ENCODE data around the gene SLC5A8.

Gene SLC5A8

DNA sequence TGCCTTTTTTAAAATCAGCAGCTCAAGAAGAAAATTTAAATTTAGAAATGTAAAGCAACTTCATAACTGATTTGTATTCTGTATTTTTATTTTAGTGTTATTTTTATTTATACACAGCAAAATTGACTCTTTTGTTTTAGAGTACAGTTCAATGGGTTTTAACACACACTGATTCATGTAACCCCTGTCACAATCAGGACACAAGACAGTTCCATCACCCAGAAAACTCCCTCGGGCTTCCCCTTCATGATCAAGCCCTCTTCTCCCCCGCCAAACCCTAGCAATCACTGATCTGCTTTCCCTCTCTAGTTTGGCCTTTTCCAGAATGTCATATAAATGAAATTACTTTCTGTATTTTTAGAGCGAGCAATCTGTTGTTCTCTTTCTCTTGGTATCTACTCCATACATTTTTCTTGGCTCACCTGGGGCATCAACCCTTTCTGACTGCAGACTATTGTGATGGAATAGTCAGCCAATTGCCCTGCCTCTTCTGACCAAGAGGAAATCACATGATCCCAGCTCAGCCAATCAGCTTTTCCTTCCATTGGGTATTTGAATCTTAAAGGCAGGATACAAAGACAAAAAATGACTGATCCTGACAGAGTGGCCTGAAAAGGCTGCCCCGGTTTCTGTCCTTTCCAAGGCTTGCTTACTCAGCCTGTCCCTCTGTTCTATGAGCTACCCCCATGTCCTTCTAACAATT, 5.3 kb downstream of the SLC5A8 start:
- TF ChIP-seq, protein P1, sequence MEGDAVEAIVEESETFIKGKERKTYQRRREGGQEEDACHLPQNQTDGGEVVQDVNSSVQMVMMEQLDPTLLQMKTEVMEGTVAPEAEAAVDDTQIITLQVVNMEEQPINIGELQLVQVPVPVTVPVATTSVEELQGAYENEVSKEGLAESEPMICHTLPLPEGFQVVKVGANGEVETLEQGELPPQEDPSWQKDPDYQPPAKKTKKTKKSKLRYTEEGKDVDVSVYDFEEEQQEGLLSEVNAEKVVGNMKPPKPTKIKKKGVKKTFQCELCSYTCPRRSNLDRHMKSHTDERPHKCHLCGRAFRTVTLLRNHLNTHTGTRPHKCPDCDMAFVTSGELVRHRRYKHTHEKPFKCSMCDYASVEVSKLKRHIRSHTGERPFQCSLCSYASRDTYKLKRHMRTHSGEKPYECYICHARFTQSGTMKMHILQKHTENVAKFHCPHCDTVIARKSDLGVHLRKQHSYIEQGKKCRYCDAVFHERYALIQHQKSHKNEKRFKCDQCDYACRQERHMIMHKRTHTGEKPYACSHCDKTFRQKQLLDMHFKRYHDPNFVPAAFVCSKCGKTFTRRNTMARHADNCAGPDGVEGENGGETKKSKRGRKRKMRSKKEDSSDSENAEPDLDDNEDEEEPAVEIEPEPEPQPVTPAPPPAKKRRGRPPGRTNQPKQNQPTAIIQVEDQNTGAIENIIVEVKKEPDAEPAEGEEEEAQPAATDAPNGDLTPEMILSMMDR (IDR thresholded peaks at IDR 0.05) = no peak

- TF ChIP-seq, protein P1 (IDR thresholded peaks at IDR 0.05) = no peak
Observed at GRCh38 chr12:101200824-101201223, 9.2 kb downstream of the SLC5A8 start.

DNA sequence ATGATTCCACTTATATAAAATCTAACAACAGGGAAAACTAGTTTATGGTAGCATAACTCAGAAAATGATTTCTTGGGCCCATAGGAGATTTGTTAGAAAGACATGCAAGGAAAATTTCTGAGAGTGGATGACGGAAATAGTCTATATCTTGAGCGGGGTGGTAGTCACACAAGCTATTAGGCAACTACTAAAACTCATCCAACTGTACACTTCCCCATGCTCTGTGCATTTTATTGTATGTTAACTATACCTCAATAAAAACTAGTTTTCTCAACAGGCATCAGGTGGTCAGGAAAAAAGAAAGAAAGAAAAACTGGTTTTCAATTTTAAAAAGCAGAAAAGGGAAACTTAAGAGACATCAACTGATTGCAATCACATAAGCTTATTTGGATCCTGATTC, 9.9 kb downstream of the SLC5A8 start:
- TF ChIP-seq, protein P1 (IDR thresholded peaks at IDR 0.05) = no peak

DNA sequence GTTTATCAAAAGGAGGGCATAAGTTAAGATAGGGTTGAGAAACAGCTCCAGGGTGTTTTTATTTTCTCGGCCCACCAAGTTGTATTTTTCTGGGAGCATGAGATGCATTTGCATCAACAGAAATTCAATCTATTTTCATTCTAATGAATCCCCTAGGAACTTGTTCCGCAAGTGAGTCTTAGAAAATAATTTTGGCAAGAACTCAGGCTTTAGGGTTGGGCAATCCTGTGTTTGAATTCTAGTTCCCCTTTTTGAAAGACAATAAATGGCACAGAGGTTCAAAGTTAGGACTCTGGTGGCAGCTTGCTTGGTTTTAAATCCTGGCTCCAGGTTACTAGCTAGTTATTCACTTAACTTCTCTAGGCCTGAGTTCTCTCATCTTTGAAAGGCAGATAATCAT, 23.7 kb downstream of the SLC5A8 start:
- TF ChIP-seq, protein P1 (IDR thresholded peaks at IDR 0.05) = no peak

DNA sequence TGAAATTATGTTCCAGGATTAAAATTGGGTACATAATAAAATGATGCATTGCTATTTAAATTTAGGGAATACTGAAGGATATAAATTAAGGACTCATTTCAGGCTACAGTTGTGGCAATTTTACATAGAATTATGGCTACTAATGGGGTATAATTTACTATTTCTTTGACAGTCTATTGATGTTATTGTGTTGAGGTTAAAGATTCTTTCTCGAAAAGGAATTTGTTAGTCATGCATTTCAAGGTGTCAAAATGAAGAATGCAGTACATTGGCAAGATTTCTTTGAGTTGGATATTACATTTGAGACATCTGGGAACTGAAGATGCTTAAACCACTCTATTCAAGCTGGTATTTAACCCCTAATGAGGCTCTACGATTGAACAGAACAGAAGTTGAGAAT, 28.3 kb downstream of the SLC5A8 start:
- TF ChIP-seq, protein P1 (IDR thresholded peaks at IDR 0.05) = no peak

DNA sequence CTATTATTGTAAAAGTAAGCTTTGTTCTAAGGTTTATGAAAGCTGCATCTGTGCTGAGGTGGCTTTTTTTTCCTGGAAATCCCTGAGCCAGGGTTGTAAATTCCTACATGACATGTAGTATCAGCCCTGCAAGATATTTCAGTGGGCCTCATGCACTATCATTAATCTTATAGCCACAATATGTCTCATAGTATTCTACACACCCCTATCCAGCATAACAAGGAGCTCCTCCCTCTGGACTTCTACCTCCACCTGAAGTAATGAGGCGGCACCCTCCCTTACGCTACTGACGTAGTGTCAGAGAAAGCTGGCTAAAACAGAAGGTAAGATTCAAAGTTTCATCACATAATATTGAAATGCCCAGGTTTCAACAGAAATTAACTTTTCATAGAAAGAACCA, 35.5 kb downstream of the SLC5A8 start:
- TF ChIP-seq, protein P1 (IDR thresholded peaks at IDR 0.05) = no peak

GRCh38 chr12:101173197-101173749, 36.8 kb downstream of the SLC5A8 start:
- TF ChIP-seq, protein P1 (IDR thresholded peaks at IDR 0.05) = no peak
